Measurements from ENCODE around the gene RAB20.

RAB20 gene

DNA sequence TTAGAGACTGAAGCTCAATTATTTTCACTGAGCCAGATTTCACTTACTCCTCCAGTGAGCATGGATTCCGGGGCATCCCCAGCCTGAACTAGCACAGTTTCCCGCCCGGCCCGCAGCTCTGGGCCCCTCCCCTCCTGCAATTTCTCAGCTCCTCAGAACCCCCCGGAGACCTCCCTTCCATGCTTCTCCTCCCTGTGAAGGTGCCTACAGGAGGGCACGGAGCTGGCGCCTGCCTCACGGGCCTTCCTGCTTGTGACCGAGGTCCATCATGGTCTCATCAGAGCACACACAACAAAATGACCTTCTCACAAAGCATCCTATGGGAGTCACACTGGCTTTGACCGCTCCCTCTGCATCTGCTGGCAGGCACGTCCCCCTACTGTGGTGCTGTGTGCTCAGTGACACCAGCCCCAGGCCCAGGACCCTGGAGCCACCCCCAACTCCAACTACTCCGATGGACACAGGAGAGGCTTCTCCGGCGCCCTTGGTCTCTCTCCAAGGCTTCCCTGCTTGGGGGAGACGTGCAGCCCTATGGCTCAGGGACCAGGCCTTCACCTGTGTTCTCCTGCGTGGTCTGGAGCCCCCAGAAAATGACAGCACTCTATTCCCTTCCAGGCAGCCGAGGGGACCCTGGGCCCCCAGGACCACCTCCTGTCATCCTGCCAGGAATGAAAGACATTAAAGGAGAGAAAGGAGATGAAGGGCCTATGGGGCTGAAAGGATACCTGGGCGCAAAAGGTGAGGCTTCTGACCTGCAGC is 77.1 kb downstream of the RAB20 start:
- H3K36me3 ChIP-seq: no peaks in the 10 kb centered on the region
- no peaks in the 10 kb centered on the region for H3K9me3 ChIP-seq
- H3K4me1 ChIP-seq (ENCODE audit: control insufficient read depth in 1 of 2, insufficient read depth in 1 of 2, low read depth in 1 of 2, low read length in 1 of 2): no peaks in the 10 kb centered on the region
- H3K27ac ChIP-seq: no peak overlapping the region
- TF ChIP-seq, protein P1, sequence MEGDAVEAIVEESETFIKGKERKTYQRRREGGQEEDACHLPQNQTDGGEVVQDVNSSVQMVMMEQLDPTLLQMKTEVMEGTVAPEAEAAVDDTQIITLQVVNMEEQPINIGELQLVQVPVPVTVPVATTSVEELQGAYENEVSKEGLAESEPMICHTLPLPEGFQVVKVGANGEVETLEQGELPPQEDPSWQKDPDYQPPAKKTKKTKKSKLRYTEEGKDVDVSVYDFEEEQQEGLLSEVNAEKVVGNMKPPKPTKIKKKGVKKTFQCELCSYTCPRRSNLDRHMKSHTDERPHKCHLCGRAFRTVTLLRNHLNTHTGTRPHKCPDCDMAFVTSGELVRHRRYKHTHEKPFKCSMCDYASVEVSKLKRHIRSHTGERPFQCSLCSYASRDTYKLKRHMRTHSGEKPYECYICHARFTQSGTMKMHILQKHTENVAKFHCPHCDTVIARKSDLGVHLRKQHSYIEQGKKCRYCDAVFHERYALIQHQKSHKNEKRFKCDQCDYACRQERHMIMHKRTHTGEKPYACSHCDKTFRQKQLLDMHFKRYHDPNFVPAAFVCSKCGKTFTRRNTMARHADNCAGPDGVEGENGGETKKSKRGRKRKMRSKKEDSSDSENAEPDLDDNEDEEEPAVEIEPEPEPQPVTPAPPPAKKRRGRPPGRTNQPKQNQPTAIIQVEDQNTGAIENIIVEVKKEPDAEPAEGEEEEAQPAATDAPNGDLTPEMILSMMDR (IDR thresholded peaks at IDR 0.05): no peak
- H3K27me3 ChIP-seq: peaks cover 7% of the 10 kb centered on the region
- H3K4me3 ChIP-seq (ENCODE audit: low read depth in 1 of 2, low read length in 1 of 2): no peak overlapping the region

DNA sequence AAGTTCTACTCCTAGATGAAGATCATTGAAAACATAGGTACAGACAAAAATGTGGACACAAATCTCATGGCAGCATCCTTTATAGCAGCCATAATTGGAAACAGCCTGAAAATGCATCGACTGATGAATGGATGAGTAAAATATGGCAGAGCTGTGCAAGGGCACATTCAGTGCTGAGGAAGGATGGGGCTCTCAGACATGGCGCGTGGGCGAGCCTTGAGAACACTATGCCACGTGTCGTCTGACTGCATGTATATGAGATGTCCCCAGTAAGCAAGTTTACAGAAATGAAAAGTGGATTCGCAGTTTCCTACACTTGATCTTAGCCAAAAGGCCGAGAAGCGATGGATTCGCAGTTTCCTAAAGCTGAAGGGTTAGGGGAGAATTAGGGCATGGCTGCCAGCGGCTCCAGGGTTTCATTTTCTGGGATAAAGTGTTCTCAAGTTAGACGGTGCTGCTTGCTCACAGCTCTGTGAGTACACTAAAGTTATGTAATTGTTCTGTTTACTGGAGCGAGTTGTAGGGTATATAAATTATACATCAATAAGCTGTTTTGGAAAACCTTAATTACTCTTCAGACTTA is 78.0 kb downstream of the RAB20 start:
- Histone ChIP-seq H3K4me3 (ENCODE audit: low read depth in 1 of 2, low read length in 1 of 2) (no peak overlapping the region), H3K27ac (no peak overlapping the region), H3K9me3 (no peaks in the 10 kb centered on the region), H3K36me3 (no peaks in the 10 kb centered on the region), H3K27me3 (peaks cover 7% of the 10 kb centered on the region), H3K4me1 (ENCODE audit: control insufficient read depth in 1 of 2, insufficient read depth in 1 of 2, low read depth in 1 of 2, low read length in 1 of 2) (no peaks in the 10 kb centered on the region)
- TF ChIP-seq, protein P1 (IDR thresholded peaks at IDR 0.05): no peak

DNA sequence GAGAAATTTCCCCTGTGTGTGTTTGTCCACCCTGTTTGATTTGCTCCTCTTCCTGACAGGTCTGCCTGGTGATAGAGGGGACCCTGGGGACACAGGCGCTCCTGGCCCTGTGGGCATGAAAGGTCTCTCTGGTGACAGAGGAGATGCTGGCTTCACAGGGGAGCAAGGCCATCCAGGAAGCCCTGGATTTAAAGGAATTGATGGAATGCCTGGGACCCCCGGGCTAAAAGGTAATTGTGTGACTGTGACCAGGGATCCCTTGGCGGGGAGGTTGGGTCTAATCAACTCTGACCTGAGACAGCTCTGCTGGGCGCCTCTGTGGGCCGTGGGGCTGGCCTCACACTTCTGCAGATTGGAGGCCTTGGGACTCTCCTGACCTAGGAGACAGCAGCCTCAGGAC is 81.4 kb downstream of the RAB20 start:
- Histone ChIP-seq H3K27me3 (peaks cover 7% of the 10 kb centered on the region), H3K4me3 (ENCODE audit: low read depth in 1 of 2, low read length in 1 of 2) (no peak overlapping the region), H3K9me3 (no peaks in the 10 kb centered on the region), H3K27ac (no peak overlapping the region), H3K36me3 (no peaks in the 10 kb centered on the region), H3K4me1 (ENCODE audit: control insufficient read depth in 1 of 2, insufficient read depth in 1 of 2, low read depth in 1 of 2, low read length in 1 of 2) (no peaks in the 10 kb centered on the region)
- TF ChIP-seq, protein P1 (IDR thresholded peaks at IDR 0.05): no peak

DNA sequence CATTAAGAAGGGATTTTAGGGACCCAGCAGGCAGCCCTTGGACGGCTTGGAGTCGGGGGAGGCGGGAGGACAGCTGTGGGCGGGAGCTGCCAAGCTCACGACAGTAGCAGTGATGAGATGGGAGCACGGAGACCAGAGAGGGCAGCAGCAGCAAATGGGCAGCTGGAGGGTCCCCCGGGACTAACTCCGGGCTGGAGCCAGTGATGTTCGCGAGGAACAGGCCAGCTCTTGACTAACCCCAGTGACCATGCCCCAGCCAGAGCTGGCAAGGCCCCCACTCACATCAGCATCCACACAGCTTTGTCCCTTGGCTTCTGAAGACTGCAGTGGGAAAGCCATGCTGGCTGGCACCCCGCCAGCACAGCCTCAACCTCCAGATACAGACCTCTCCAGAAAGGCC is 81.9 kb downstream of the RAB20 start:
- H3K36me3 ChIP-seq: no peaks in the 10 kb centered on the region

DNA sequence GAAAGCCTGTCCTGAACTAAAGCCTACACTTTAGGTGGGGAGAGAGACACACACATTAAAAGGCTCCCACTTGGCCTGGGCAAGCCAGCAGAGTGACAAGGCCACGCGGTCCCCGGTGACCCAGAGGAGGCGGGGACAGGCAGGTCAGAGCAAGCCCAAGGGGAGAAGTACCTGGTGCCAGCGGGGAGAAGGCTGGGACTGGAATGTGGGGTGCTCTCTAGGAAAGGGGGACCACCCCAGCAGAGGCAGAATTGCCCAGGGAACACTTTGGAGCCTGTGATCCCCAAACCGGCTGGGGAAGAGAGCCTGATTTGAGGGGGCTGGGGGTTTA is 82.3 kb downstream of the RAB20 start:
- no peak overlapping the region for H3K4me3 ChIP-seq (ENCODE audit: low read depth in 1 of 2, low read length in 1 of 2)
- TF ChIP-seq, protein P1 (IDR thresholded peaks at IDR 0.05): no peak
- no peaks in the 10 kb centered on the region for H3K4me1 ChIP-seq (ENCODE audit: control insufficient read depth in 1 of 2, insufficient read depth in 1 of 2, low read depth in 1 of 2, low read length in 1 of 2)
- peaks cover 7% of the 10 kb centered on the region for H3K27me3 ChIP-seq
- no peaks in the 10 kb centered on the region for H3K36me3 ChIP-seq
- H3K9me3 ChIP-seq: no peaks in the 10 kb centered on the region
- no peak overlapping the region for H3K27ac ChIP-seq

More for the DNA sequence above, 81.9 kb downstream of the RAB20 start:
- Histone ChIP-seq H3K9me3 (no peaks in the 10 kb centered on the region), H3K4me1 (ENCODE audit: control insufficient read depth in 1 of 2, insufficient read depth in 1 of 2, low read depth in 1 of 2, low read length in 1 of 2) (no peaks in the 10 kb centered on the region), H3K27me3 (peaks cover 7% of the 10 kb centered on the region), H3K4me3 (ENCODE audit: low read depth in 1 of 2, low read length in 1 of 2) (no peak overlapping the region), H3K27ac (no peak overlapping the region)
- TF ChIP-seq, protein P1 (IDR thresholded peaks at IDR 0.05): no peak

All from neutrophil (primary cell).